Kasumi-1 (cell line): ENCODE measurements around the gene CFAP20DC.
"Not testable (repeated sequence)": the region's sequence is repeated elsewhere in the genome, so short reads cannot be mapped to it uniquely, and the experiment has no call there.

Experiments
- DNase-seq, 2 experiments: peaks; one replicate each; lab custom pipeline; 2025; lab: John Stamatoyannopoulos, UW

CFAP20DC gene

GRCh38 chr3:58867621-58868020 lies 182.2 kb downstream of the CFAP20DC start:
- no peak for DNase-seq

DNA sequence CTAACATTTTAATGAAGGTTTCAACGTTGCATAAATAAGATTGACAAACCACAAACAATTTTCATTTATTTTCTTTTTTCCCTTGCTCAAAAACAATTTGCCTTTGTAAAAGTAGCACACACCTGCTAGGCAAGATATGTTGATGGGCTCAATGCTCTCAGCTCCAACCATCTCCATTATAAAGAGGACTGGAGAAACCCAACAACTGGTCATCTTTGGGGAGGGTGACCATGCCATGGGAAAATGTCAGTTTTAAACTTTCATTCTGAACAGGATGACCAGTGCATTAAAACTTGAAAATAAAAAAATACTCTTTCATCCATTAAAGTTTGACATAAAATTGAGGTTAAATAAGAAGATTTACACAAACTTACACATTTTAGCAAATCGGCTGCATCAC lies 183.7 kb downstream of the CFAP20DC start:
- DNase-seq: no peak

DNA sequence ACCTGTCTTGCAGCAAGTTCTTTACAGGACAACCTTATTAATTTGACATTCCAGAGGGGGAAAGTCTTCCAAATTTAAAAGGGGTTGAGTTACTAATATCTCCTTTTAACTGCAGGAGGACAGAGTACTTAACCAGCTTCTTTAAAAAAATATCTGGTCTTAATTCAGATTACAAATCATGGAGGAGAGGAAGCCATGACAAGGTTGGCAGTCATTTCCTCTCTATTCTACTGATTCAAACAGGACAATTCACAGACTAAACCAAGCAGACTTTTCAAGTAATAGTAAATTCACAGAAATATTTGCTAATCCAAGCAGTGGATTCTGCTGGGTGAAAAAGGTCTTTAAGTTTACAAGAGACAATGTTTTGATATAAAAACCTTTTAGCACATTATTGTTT lies 185.3 kb downstream of the CFAP20DC start:
- DNase-seq: no peak

DNA sequence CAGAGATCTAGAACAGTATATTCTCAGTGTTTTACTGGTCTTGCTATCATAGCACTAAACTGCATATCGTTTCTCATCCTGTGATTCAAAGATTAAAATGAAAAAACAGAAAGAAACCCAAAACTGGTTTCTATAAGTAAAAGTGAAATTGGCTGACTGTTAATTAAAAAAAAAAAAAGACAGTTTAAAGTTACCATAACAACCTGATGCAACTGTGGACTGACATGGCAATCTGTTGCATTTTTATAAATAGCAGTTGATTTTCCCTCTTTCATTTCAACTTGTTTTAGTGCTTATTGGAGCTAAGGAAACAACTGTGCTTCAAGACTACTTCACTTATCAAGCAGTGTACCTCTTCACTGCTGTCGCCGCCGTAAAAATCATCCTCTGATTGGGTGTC lies 186.6 kb downstream of the CFAP20DC start:
- no peak for DNase-seq

GRCh38 chr3:58861551-58861950 lies 188.3 kb downstream of the CFAP20DC start:
- no peak for DNase-seq

DNA sequence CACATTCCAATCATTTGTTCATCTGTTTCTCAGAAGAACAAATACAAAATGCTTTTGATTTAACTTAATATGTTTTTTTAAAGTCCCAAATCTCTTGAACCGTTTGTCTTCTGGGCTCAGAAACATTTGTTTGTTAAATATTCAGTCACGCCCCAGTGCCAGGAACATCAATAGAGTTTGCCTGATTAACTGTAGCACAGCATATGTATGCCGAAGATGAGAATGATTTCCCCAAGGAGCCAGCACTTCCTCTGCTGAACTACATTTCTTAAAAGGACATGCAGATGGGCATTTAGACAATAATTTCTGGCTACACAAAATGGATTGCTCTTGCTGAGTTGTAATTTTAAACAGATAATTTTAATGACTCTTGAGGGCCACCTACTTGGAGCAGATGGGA lies 191.7 kb downstream of the CFAP20DC start:
- DNase-seq: no peak

GRCh38 chr3:58857402-58857801 lies 192.4 kb downstream of the CFAP20DC start:
- DNase-seq: no peak

- no peak for DNase-seq
Measured at GRCh38 chr3:58848826-58849225, 201.0 kb downstream of the CFAP20DC start.

- DNase-seq: not testable (repeated sequence)
Measured at GRCh38 chr3:58842050-58842747, 207.6 kb downstream of the CFAP20DC start.

DNA sequence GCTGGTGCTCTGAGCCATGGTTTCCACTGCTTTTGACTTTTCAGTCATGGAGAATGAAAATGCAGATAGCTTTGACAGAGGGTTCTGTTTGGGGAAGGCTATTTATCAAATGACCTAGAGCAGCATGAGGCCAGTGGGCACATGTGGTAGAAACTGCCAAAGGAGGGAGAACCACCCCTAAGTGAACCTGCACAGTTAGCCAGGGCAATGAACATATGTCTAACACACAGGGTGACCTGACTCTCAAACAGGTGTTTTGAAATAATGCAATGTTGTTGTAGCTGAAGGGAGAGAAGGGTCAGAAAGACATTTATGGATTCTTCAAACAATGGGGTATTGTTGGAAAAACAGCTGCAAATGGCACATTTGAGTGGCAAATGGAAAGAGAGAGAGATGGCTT lies 208.9 kb downstream of the CFAP20DC start:
- no peak for DNase-seq

- DNase-seq: no peak
Measured at GRCh38 chr3:58839964-58840363, 209.9 kb downstream of the CFAP20DC start.

GRCh38 chr3:58839187-58839586 lies 210.6 kb downstream of the CFAP20DC start:
- DNase-seq: no peak

DNA sequence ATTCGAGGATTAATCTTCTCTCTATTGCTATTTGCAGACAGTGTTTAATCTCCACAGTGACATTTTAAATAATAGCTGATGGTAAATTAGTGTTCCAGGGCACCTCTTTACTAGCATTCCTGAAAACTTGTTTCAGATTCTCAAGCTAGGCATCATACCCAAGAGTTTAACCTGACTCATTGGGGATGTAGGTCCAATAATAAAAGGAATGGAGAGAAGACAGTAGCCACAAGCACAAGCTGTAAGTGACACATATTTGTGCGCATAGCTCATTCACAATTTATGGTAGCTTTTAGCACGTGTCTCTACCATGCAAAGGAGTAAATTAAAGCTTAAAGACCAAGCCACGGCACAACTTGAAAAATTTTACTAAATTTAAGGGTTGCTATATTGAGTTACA lies 212.0 kb downstream of the CFAP20DC start:
- no peak for DNase-seq

DNA sequence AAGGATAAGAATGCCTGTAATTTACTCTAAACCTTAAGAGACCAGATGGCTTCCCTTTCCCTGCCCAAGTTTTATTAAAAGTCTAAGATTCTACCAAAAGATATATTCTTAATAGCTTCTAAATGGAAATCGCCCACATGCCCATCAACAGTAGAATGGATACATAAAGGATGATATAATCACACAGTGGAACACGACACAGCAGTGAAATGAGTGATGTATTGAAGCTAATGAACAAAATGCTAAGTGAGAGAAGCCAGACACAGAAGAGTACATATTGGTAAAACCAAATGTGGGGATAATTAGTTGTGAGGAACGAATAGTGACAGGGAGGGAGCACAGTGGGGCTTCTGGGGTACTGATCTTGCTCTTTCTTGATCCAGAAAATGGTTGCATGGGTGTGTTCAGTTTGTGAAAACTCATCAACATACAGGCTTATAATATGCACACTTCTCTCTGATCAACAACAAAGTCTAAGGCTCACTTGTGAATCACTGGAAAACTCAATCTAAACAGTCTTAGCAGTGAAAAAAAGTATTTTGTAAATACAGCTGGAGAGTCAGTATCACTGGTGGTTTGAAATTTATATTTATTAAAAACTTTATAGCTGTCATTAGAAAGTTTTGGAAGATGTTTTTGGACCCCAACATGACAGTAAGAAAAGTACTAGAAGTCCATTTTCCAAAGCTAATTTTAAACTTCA lies 212.5 kb downstream of the CFAP20DC start:
- no peak for DNase-seq

GRCh38 chr3:58835086-58835485 lies 214.7 kb downstream of the CFAP20DC start:
- no peak for DNase-seq

DNA sequence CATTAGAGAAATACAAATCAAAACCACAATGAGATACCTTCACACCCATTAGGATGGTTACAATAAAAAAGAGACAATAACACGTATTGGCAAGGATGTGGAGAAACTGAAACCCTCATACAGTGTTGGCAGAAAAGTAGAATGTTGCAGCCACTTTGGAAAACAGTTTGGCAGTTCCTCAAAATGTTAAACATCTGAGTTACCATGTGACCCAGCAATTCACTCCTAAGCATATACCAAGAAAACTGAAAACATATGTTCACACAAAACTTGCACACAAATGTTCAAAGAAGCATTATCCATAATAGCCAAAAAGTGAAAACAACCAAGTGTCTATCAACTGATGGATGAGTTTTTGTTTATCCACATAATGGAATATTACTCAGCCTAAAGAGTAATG lies 216.3 kb downstream of the CFAP20DC start:
- DNase-seq: no peak

GRCh38 chr3:58829321-58830000 lies 220.4 kb downstream of the CFAP20DC start:
- no peak for DNase-seq

- no peak for DNase-seq
Measured at GRCh38 chr3:58824777-58825176, 225.0 kb downstream of the CFAP20DC start.

- peak; percentile 72 to 74 for DNase-seq
Measured at GRCh38 chr3:58824285-58824684, 225.5 kb downstream of the CFAP20DC start.

DNA sequence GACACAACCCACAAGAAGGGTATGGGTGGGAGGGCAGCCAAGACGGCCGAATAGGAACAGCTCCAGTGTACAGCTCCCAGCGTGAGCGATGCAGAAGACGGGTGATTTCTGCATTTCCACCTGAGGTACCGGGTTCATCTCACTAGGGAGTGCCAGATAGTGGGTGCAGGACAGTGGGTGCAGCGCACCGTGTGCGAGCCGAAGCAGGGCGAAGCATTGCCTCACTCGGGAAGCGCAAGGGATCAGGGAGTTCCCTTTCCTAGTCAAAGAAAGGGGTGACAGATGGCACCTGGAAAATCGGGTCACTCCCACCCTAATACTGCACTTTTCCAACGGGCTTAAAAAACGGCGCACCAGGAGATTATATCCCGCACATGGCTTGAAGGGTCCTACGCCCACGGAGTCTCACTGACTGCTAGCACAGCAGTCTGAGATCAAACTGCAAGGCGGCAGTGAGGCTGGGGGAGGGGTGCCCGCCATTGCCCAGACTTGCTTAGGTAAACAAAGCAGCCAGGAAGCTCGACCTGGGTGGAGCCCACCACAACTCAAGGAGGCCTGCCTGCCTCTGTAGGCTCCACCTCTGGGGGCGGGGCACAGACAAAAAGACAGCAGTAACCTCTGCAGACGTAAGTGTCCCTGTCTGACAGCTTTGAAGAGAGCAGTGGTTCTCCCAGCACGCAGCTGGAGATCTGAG lies 243.1 kb downstream of the CFAP20DC start:
- DNase-seq: not testable (repeated sequence)

GRCh38 chr3:58804914-58805313 lies 244.9 kb downstream of the CFAP20DC start:
- DNase-seq: no peak

DNA sequence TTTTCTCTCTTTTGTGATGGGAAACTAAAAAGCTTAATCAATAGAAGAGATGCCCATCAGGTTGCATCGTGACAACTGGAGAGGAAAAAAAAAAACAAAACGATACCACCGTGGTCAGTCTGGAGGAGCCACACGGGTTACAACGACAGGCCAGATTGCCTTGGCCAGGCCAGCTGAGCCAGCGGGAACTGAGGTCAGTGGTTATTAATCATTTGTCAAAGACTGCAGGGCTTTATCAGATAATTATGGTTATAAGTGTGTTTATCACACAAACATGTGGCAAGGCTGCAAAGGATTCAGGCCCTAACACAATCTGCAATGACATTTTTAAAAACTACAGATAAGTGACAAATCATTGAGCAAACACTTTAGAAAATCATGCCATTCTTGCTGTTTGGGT lies 248.3 kb downstream of the CFAP20DC start:
- DNase-seq: no peak

DNA sequence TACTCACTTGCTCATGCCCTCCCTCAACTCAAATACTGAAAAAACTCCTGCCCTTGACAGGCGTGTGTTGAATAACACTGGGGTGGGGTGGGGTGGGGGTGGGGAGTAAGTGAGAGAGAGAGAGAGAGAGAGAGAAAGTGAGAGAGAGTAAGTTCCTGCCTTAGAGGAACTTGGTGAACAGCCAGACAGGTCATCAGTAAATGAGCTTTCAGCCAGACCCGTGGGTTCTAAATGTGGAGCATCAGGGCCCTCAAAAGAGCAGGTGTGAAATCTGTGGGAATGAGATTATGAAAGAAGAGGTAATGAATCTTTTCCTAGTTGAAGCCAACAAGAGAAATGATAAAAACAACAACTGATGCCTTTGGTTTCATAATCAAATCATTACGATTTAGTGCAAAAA lies 248.9 kb downstream of the CFAP20DC start:
- no peak for DNase-seq
